Lung microvascular endothelial cell (primary cell): ENCODE measurements around the gene PKNOX1. TPM values are rescaled to one million over a fixed set of nuclear protein-coding genes. Genes with fewer than 3 reads are reported as not detected.
"Not testable (repeated sequence)": the region's sequence is repeated elsewhere in the genome, so short reads cannot be mapped to it uniquely, and the experiment has no call there.

Source experiments
- DNase-seq, 2 donors: peaks; one replicate each; pipeline versions ENCODE4 v3.0.0 to v3.0.0-alpha.2; 2010; ENCODE audit warnings: low read depth in 2 of 2
- total RNA-seq: library from RNA; depleted of rRNA; stranded (reverse); fragments of >200 nt; gene quantifications from 2 replicates; pipeline ENCODE4 v1.2.1, GENCODE V29; 2014

PKNOX1 gene
- total RNA-seq, 1 donor from 2014 or later, result 8.9 TPM

GRCh38 chr21:43045876-43046821 lies 71.8 kb downstream of the PKNOX1 start:
- peak in 1 of 2 donors; percentile 11 for DNase-seq

- not testable (repeated sequence) for DNase-seq
These were observed 78.8 kb downstream of the PKNOX1 start for GRCh38 chr21:43053112-43053511.

- DNase-seq, result not testable (repeated sequence)
These were observed 88.7 kb downstream of the PKNOX1 start for GRCh38 chr21:43062955-43063664.

- not testable (repeated sequence) for DNase-seq
These were observed 90.0 kb downstream of the PKNOX1 start for GRCh38 chr21:43064265-43064917.

GRCh38 chr21:43065991-43066390 lies 91.6 kb downstream of the PKNOX1 start:
- not testable (repeated sequence) for DNase-seq

GRCh38 chr21:43066690-43067089 lies 92.3 kb downstream of the PKNOX1 start:
- DNase-seq, result not testable (repeated sequence)

- DNase-seq, result not testable (repeated sequence)
These were observed 93.7 kb downstream of the PKNOX1 start for GRCh38 chr21:43068065-43068464.

- not testable (repeated sequence) for DNase-seq
These were observed 95.3 kb downstream of the PKNOX1 start for GRCh38 chr21:43069682-43070081.

- not testable (repeated sequence) for DNase-seq
These were observed 98.4 kb downstream of the PKNOX1 start for GRCh38 chr21:43072742-43073141.

- DNase-seq, result not testable (repeated sequence)
These were observed 100.2 kb downstream of the PKNOX1 start for GRCh38 chr21:43074401-43075169.

- not testable (repeated sequence) for DNase-seq
These were observed 101.0 kb downstream of the PKNOX1 start, which contains the start of gene CBS for GRCh38 chr21:43075170-43076022. CBS (minus strand) TSS chr21:43075835; CDS start chr21:43072193, 3,642 bp downstream.

- not testable (repeated sequence) for DNase-seq
These were observed 101.8 kb downstream of the PKNOX1 start for GRCh38 chr21:43076023-43076637.

- DNase-seq, result not testable (repeated sequence)
These were observed 102.3 kb downstream of the PKNOX1 start for GRCh38 chr21:43076643-43077042.

- not testable (repeated sequence) for DNase-seq
These were observed 108.4 kb downstream of the PKNOX1 start for GRCh38 chr21:43082587-43083300.

Other genes starting within 250 kb of the PKNOX1 start
- 5.0 and 8.5 TPM in 2 replicates for gene WDR4, start 95.0 kb upstream of the PKNOX1 start, total RNA-seq
- gene NDUFV3, start 81.3 kb upstream of the PKNOX1 start, total RNA-seq, result 14.6 and 28.8 TPM in 2 replicates
- not detected in 2 replicates for gene ERVH48-1, start 48.9 kb upstream of the PKNOX1 start, total RNA-seq
- 2.4 and 30.4 TPM in 2 replicates for gene CBS, start 101.3 kb downstream of the PKNOX1 start, total RNA-seq
- 15.9 and 16.7 TPM in 2 replicates for gene U2AF1, start 133.0 kb downstream of the PKNOX1 start, total RNA-seq
- gene CRYAA, start 194.4 kb downstream of the PKNOX1 start, total RNA-seq, result not detected in 2 replicates